ENCODE data around the gene ATRIP. TPM values are rescaled to one million over a fixed set of nuclear protein-coding genes. Genes with fewer than 3 reads are reported as not detected.
A peak's percentile ranks its signal among the peaks of the same experiment; 100 is the strongest.

Gene ATRIP
- total and polyA plus RNA-seq, 4 donors: 1.7 to 4.6 (median 2.9) TPM

DNA sequence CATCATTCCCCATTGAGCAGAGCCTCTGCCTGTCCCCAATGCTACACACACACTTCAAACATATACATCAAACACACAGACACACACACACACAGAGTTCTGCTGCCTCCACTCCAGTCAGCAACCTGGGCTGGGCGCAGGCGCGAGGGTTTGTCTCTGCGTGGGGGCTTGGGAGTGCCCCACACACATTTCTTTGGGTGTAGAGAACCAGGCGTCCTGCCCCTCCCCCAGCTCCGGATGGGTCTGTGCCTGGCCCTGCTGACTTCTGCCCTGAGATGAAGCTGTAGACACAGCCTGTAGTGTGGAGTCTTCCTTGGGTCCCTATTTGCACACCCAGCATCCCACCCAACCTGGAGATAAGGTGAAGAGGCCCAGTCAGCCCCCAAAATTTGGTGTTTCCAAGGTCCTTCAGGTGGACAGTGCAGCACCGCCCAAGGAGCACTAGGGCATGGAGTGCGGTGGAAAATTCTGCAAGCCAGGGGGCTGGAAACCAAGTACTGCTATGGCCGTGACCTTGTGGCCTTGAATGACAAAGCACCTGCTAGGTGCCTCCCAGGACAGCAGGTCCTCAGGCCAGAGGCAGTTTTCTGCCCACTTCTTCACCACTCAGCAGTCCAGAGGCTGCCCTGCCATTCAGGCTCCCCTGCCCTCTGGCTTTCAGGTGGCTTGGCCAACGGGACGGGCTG, 47.7 kb upstream of the ATRIP start:
- Histone ChIP-seq H3K9me3 (ENCODE audit: control insufficient read depth in 4 of 4, low read length in 3 of 4) (no peaks in the 10 kb centered on the region), H3K36me3 (ENCODE audit: control insufficient read depth in 4 of 4, insufficient read depth in 3 of 4, low read depth in 1 of 4, low read length in 3 of 4) (peaks cover 3 to 12% (median 6%) of the 10 kb centered on the region in 4 donors), H3K4me3 (ENCODE audit: low read depth in 1 of 3, low read length in 3 of 3) (no peak overlapping the region), H3K4me1 (ENCODE audit: control insufficient read depth in 4 of 4, insufficient read depth in 4 of 4, low read length in 3 of 4) (no peaks in the 10 kb centered on the region), H3K27me3 (ENCODE audit: control insufficient read depth in 4 of 4, insufficient read depth in 4 of 4, low read length in 3 of 4) (no peaks in the 10 kb centered on the region), H3K9ac (ENCODE audit: low read depth in 1 of 2, low read length in 2 of 2) (no peak overlapping the region), H3K27ac (ENCODE audit: low read depth in 1 of 2, low read length in 2 of 2) (no peak overlapping the region)
- TF ChIP-seq RAD21 (IDR thresholded peaks at IDR 0.05) (no peak), NR2F2 (IDR thresholded peaks at IDR 0.05) (no peak), FOXA2 (IDR thresholded peaks at IDR 0.05) (no peak), RXRA (IDR thresholded peaks at IDR 0.05) (no peak), HNF4A (conservative IDR thresholded peaks at IDR 0.05) (no peak), SP1 (IDR thresholded peaks at IDR 0.05) (no peak), EGR1 (IDR thresholded peaks at IDR 0.05; ENCODE audit: low read depth in 2 of 2) (no peak), FOXA1 (IDR thresholded peaks at IDR 0.05) (no peak), TAF1 (conservative IDR thresholded peaks at IDR 0.05) (no peak), YY1 (IDR thresholded peaks at IDR 0.05) (no peak), HNF4G (IDR thresholded peaks at IDR 0.05) (no peak), GABPA (IDR thresholded peaks at IDR 0.05 in 1 of 2, conservative IDR thresholded peaks at IDR 0.05 in 1 of 2) (no peak), JUND (IDR thresholded peaks at IDR 0.05) (no peak)
- TF ChIP-seq, protein P1, sequence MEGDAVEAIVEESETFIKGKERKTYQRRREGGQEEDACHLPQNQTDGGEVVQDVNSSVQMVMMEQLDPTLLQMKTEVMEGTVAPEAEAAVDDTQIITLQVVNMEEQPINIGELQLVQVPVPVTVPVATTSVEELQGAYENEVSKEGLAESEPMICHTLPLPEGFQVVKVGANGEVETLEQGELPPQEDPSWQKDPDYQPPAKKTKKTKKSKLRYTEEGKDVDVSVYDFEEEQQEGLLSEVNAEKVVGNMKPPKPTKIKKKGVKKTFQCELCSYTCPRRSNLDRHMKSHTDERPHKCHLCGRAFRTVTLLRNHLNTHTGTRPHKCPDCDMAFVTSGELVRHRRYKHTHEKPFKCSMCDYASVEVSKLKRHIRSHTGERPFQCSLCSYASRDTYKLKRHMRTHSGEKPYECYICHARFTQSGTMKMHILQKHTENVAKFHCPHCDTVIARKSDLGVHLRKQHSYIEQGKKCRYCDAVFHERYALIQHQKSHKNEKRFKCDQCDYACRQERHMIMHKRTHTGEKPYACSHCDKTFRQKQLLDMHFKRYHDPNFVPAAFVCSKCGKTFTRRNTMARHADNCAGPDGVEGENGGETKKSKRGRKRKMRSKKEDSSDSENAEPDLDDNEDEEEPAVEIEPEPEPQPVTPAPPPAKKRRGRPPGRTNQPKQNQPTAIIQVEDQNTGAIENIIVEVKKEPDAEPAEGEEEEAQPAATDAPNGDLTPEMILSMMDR (IDR thresholded peaks at IDR 0.05; ENCODE audit: low read depth, low read length, missing input control): no peak
- TF ChIP-seq, protein P2, sequence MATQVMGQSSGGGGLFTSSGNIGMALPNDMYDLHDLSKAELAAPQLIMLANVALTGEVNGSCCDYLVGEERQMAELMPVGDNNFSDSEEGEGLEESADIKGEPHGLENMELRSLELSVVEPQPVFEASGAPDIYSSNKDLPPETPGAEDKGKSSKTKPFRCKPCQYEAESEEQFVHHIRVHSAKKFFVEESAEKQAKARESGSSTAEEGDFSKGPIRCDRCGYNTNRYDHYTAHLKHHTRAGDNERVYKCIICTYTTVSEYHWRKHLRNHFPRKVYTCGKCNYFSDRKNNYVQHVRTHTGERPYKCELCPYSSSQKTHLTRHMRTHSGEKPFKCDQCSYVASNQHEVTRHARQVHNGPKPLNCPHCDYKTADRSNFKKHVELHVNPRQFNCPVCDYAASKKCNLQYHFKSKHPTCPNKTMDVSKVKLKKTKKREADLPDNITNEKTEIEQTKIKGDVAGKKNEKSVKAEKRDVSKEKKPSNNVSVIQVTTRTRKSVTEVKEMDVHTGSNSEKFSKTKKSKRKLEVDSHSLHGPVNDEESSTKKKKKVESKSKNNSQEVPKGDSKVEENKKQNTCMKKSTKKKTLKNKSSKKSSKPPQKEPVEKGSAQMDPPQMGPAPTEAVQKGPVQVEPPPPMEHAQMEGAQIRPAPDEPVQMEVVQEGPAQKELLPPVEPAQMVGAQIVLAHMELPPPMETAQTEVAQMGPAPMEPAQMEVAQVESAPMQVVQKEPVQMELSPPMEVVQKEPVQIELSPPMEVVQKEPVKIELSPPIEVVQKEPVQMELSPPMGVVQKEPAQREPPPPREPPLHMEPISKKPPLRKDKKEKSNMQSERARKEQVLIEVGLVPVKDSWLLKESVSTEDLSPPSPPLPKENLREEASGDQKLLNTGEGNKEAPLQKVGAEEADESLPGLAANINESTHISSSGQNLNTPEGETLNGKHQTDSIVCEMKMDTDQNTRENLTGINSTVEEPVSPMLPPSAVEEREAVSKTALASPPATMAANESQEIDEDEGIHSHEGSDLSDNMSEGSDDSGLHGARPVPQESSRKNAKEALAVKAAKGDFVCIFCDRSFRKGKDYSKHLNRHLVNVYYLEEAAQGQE (IDR thresholded peaks at IDR 0.05): no peak
- TF ChIP-seq, protein P3, sequence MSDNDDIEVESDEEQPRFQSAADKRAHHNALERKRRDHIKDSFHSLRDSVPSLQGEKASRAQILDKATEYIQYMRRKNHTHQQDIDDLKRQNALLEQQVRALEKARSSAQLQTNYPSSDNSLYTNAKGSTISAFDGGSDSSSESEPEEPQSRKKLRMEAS (IDR thresholded peaks at IDR 0.05): no peak
- TF ChIP-seq, protein P4, sequence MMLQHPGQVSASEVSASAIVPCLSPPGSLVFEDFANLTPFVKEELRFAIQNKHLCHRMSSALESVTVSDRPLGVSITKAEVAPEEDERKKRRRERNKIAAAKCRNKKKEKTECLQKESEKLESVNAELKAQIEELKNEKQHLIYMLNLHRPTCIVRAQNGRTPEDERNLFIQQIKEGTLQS (IDR thresholded peaks at IDR 0.05): no peak
- TF ChIP-seq, protein P5, sequence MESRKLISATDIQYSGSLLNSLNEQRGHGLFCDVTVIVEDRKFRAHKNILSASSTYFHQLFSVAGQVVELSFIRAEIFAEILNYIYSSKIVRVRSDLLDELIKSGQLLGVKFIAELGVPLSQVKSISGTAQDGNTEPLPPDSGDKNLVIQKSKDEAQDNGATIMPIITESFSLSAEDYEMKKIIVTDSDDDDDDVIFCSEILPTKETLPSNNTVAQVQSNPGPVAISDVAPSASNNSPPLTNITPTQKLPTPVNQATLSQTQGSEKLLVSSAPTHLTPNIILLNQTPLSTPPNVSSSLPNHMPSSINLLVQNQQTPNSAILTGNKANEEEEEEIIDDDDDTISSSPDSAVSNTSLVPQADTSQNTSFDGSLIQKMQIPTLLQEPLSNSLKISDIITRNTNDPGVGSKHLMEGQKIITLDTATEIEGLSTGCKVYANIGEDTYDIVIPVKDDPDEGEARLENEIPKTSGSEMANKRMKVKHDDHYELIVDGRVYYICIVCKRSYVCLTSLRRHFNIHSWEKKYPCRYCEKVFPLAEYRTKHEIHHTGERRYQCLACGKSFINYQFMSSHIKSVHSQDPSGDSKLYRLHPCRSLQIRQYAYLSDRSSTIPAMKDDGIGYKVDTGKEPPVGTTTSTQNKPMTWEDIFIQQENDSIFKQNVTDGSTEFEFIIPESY (IDR thresholded peaks at IDR 0.05): no peak
- WGBS: 45% methylated on average over 11 of the region's 11 CpGs
- DNase-seq (ENCODE audit: low spot score): peak; percentile 40

Data from liver (tissue), 9 donors.